NCI-H2081 treated with DMSO at 0.1 percent for 48 hours (cell line): ENCODE data around the gene PYDC2.
"Not testable (repeated sequence)": the region's sequence is repeated elsewhere in the genome, so short reads cannot be mapped to it uniquely, and the experiment has no call there.

Experiments used
- DNase-seq: peaks from one replicate; lab custom pipeline; 2025; lab: John Stamatoyannopoulos, UW

PYDC2 gene

DNA sequence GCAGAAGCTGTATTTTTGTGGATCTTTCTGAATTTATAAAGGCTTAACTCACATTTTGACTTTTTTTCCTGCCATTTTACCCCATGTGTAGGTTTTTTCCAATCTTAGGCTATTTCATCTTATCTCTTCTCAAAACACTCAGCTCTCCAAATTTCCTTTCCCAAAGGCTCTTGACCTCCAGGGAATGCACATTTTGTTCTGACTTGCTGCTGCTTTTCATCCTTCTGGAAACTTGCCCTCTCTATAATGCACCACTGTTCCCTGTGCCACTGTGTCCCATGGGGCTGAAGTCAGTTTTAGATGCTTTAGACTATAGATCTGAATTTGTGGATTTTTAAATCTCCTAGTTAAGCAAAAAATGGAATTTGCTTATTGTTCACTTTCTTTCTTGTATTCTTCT, 9.1 kb downstream of the PYDC2 start:
- no peak for DNase-seq

DNA sequence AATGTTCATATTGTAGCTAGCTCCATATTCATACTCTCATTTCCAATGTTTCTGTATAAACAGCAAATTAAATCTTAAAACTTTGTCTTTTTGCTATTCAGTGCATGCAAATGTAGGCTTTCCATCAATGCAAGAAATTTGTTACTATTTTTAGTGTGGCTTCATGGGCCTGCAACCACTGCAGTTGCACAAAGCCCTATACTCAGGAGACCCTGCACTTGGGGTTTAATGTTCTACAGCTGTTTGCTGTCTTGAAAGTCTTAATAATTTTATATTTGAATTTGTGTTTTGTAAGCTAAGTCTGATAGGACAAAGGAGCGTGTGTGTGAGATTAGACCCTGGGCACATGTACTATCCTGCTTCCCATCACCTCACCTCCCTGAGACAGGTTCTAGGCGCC, 9.6 kb downstream of the PYDC2 start:
- DNase-seq = no peak

DNA sequence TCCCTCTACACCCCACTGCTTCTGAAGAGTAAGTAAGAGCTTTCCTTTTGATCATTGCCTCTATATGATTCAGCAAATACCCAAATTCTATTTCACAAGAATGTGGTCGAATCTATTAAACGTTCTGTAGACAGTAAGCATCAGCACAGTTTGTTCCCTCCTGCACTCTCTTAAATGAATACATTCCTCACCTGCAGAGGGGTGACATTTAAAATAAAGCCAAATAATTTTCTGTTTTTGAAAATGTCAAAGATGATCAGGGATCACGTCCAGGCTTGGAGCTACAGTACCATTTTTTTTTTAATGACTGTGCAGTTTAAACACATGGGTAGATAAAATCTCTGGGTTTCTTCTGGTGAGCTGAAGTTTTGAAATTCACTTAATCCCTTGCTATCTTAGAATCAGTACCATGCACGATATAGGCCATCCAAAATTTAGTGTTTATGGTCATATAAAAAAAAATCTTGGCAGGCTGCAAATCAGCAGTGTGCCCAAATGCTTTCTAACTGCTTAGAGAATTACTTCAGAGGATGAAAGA, 12.8 kb downstream of the PYDC2 start:
- DNase-seq = no peak

DNA sequence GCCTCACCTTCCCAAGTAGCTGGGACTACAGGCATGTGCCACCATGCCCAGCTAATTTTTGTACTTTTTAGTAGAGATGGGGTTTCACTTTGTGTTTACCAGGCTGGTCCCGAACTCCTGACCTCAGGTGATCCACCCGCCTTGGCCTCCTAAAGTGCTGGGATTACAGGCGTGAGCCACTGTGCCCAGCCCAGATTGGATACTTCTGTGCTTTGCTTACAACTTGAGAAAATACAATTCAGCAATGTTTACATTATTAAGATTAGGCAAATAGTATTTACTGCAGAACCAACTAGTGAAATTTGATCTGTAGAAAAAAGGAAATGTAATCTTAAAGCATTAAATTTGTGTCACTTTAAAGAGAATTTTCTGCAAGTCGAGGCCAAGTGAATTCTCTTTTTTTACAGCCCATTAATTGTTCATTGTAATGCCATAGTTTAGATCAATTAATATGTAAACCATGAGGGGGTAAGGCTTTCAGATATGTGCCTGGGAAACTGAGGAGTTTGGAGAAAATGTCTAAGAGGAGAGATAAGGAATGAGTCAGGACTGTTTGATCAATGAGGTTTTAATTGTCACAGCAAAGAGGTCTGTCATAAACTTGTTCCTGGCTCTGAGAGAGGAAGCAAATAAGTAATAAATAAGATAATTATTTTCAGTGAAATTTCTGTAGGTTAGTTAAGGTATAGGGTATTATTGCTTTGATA, 15.3 kb downstream of the PYDC2 start:
- no peak for DNase-seq

DNA sequence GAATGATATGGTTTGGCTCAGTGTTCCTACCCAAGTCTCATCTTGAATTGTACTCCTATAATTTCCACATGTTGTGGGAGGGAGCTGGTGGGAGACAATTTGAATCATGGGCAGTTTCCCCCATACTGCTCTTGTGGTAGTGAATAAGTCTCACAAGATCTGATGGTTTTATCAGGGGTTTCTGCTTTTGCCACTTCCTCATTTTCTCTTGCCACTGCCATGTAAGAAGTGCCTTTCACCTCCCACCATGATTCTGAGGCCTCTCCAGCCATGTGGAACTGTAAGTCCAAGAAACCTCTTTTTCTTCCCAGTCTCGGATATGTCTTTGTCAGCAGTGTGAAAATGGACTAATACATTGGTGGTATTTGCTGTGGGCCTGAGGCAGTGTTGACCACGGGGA, 23.0 kb downstream of the PYDC2 start:
- not testable (repeated sequence) for DNase-seq

DNA sequence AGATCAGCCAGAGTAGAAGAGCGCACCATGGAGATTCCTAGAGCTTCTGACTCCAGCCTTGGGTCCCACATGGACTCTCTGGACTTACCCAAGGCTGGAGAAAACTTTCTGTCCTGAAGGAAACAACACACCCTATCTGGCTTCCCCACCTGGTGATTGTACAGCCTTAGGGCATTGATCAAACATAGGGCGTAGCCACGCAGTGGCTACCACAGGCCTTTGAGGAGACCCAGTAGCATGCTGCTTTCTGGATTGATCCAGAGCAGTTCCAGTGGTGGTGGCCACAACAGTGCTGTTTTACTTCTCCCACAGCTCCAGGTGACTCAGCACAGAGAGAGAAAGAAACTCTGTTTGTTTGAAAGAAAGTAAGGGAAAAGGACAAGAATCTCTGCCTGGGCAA, 23.5 kb downstream of the PYDC2 start:
- no peak for DNase-seq

DNA sequence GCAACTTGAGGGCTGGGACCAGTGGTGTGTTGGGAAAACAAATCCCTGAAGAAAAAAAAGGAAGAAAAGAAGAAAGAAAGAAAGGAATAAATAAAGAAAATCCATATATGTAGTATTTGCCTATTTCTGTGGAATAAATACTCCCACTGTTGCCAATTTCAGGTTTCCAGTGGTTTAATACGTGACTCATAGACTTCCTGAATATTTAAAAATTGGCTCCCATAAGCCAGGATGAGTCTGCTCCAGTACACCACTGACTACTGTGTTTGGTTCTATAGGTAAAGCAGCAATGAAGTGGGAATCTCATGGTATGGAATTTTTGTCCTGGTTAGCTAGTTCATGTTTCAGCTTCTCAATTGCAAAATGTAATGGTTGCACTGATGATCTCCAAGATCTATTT, 31.6 kb downstream of the PYDC2 start:
- no peak for DNase-seq

DNA sequence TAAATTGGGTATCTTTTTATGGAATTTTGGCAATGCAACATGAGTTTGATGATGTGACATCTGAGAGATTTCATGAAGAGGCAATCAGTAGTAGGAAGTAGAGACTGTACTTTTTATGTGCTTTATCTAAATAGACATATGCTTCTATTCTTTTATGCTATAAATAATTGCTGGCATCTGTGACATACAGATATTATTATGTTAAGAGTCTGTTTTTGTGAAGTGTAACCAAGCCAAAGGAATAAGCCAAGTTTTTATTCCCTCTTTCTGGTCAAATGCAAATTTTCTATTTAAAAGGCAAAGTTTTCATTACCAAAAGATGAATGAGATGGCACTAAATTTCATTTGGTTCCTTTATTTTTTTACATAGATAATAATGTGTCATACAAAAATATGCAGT, 32.4 kb downstream of the PYDC2 start:
- DNase-seq = no peak

DNA sequence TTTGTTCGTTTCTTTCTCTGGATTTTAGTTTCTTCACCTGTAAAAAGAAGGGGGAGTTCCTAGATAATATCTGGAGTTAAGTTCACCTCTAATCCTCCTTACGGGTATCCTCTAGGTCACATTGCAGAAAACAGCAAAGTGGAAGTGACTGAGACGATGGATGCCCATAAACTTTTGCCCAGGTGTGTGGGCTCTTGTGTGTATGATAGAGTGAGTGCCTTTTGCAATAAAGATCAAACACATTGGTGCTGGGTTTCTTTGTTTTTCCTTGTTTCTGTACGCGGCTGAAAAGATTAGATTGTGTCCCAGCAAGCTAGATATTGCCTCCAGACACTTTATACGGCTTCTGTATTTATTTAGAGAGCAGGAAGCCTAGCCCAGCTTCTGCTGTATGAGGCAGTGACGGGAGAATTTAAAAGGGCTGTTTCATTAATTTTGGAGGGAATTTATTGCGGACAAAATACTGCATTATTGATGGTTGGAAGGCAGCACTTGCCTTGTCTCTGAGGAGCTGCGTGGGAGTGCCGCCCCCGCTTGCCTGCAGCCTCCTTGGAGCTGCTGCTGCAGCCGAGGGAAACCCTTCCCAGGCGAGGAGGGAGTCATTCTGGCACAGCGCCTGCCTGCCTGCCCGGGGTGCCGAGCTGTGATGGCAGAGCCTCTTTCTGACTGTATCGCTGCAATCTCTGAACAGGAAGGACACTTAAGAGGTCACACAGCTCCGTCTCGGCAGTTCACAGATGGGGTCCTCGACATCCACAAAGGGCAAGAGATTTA, 38.5 kb downstream of the PYDC2 start:
- DNase-seq = peak; percentile 59

DNA sequence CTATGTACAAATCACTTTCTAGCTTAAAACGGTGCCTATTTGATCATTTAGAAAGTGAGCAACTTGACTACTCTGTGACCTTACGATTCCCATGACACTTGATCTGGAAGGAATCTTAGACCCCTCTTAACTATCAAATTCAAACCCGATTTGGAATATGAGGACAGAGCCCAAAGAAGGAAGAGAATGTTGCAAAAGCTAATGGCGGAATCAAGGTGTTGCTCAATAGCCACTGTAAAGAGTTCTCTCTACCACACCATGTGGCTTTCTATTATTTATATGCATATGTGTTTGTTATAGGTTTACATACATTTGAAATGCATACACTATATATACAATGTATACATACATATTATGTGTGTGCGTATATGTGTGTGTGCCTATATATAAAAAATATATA, 39.9 kb downstream of the PYDC2 start:
- DNase-seq = no peak

DNA sequence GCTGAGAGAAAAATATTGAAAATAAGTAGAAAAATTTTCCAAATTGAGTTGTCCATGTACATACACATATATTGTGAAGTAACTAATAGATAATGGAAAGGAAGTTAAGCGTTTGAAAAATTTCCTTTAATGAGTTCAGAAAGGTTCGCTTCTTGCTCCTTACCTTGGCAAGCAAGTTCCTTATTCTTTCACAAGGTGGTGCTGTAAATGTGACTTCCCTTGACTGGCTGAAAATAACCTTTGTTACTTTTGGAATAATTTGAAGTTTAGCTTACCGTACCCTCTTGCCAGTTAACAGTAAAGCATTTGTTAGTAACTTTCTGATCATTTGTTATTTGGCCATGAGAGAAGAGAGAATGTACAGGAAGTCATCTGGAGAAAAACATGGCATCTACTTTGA, 41.6 kb downstream of the PYDC2 start:
- no peak for DNase-seq

DNA sequence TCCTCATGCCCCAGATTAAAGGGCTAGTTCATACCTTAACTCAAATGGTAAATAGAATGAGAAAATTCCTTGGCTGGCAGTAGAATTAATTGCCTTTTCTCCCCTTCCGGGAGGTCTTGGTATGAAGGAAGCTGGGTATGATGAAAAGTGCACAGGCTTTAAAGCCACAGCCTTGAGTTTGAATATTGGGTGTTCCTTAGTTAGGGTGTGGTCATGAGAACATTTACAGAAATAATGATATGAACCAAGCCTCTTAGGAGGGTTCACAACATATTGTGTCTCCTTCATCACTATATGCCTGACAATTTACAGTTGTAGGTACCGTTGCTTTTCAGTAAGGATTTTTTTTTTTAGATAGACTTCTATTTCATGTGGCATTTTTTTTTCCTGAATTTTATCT, 48.1 kb downstream of the PYDC2 start:
- DNase-seq = no peak
